ENCODE results near the gene MTA2. TPM values are rescaled to one million over a fixed set of nuclear protein-coding genes. Genes with fewer than 3 reads are reported as not detected.

Gene MTA2
- total RNA-seq, 2 experiments from 2014 or later: 130 to 174 TPM

GRCh38 chr11:62543680-62544444 lies 57.8 kb downstream of the MTA2 start:
- Histone ChIP-seq H2AFZ (ENCODE audit: low read length) (no peak overlapping the region), H4K20me1 (ENCODE audit: insufficient read depth, low read length) (no peaks in the 10 kb centered on the region), H3K4me3 (ENCODE audit: low read depth, low read length, poor library complexity, severe bottlenecking) (no peak overlapping the region), H3K79me2 (ENCODE audit: insufficient read depth, low read depth, low read length) (no peaks in the 10 kb centered on the region), H3K9me2 (ENCODE audit: insufficient read depth, low read length) (no peaks in the 10 kb centered on the region), H3K4me2 (ENCODE audit: low read length) (no peak overlapping the region), H3K36me3 (ENCODE audit: insufficient read depth, low read length) (no peaks in the 10 kb centered on the region), H3K4me1 (ENCODE audit: insufficient read depth, low read length, poor library complexity, severe bottlenecking) (peaks cover 33% of the 10 kb centered on the region), H3K9me3 (ENCODE audit: low read length) (no peaks in the 10 kb centered on the region), H3K27ac (ENCODE audit: low read depth, low read length, poor library complexity, severe bottlenecking) (no peak overlapping the region)
- CTCF ChIA-PET (ENCODE audit: unreplicated experiment): interaction anchor here (1.4 kb wide), 1 partner anchor 79 kb away, joined by 4 read pairs; no protein-coding TSS in a partner anchor
- POLR2A ChIA-PET: interaction anchor here (0.6 kb wide), 1 partner anchor 20 kb away, joined by 3 read pairs; no protein-coding TSS in a partner anchor
- DNase-seq (ENCODE audit: low spot score): no peak
- intact Hi-C loops (cut with micrococcal nuclease; ENCODE audit: unreplicated experiment): no loop called here
- TF ChIP-seq EZH2phosphoT487 (IDR thresholded peaks at IDR 0.05; ENCODE audit: borderline replicate concordance, low read depth, low read length) (no peak), CTCF (conservative IDR thresholded peaks at IDR 0.05; ENCODE audit: low read length) (no peak)
- BruUV-seq (replicated peaks): no TSS peak

Small RNA genes lying within 50 kb of the gene (microRNA-seq; reads per million reads assigned to microRNA genes)
- not detected for gene MIR6747 (ENCODE audit: borderline replicate concordance)

Small RNA genes lying within 50 kb of the gene (small RNA-seq; reads per million reads assigned to genes)
- gene AP001458.1 (not detected), gene EEF1G (not detected), gene MIR6747 (not detected)

Other genes starting within 250 kb of the MTA2 start
- not detected in 2 replicates for gene SCGB1A1, start 182.8 kb downstream of the MTA2 start, total RNA-seq (2014; rRNA removed; shearing (Covaris generic))
- not detected in 2 replicates for gene SCGB1A1, start 182.8 kb downstream of the MTA2 start, total RNA-seq (2022)
- gene AHNAK, start 55.1 kb downstream of the MTA2 start, total RNA-seq (2014; rRNA removed; shearing (Covaris generic)): 0.08 and 0.28 TPM in 2 replicates
- 0.21 and 0.30 TPM in 2 replicates for gene AHNAK, start 55.1 kb downstream of the MTA2 start, total RNA-seq (2022)
- gene EEF1G, start 28.0 kb downstream of the MTA2 start, total RNA-seq (2014; rRNA removed; shearing (Covaris generic)): 2,328 and 2,651 TPM in 2 replicates
- 1,778 and 1,903 TPM in 2 replicates for gene EEF1G, start 28.0 kb downstream of the MTA2 start, total RNA-seq (2022)
- gene TUT1, start 10.3 kb downstream of the MTA2 start, total RNA-seq (2014; rRNA removed; shearing (Covaris generic)): 15.6 and 22.5 TPM in 2 replicates
- gene TUT1, start 10.3 kb downstream of the MTA2 start, total RNA-seq (2022): 38.2 and 40.4 TPM in 2 replicates
- 41.2 and 52.8 TPM in 2 replicates for gene EML3, start 10.9 kb upstream of the MTA2 start, total RNA-seq (2014; rRNA removed; shearing (Covaris generic))
- gene EML3, start 10.9 kb upstream of the MTA2 start, total RNA-seq (2022): 81.6 and 92.6 TPM in 2 replicates
- gene ROM1, start 11.4 kb upstream of the MTA2 start, total RNA-seq (2014; rRNA removed; shearing (Covaris generic)): 0.69 and 1.1 TPM in 2 replicates
- gene ROM1, start 11.4 kb upstream of the MTA2 start, total RNA-seq (2022): 1.2 and 2.5 TPM in 2 replicates
- gene B3GAT3, start 20.1 kb upstream of the MTA2 start, total RNA-seq (2014; rRNA removed; shearing (Covaris generic)): 55.8 and 74.3 TPM in 2 replicates
- gene B3GAT3, start 20.1 kb upstream of the MTA2 start, total RNA-seq (2022): 66.2 and 71.3 TPM in 2 replicates
- gene GANAB, start 44.7 kb upstream of the MTA2 start, total RNA-seq (2014; rRNA removed; shearing (Covaris generic)): 91.4 and 108 TPM in 2 replicates
- gene GANAB, start 44.7 kb upstream of the MTA2 start, total RNA-seq (2022): 205 and 217 TPM in 2 replicates
- gene INTS5, start 51.4 kb upstream of the MTA2 start, total RNA-seq (2014; rRNA removed; shearing (Covaris generic)): 22.5 and 25.5 TPM in 2 replicates
- gene INTS5, start 51.4 kb upstream of the MTA2 start, total RNA-seq (2022): 22.1 and 25.1 TPM in 2 replicates
- gene C11orf98, start 63.3 kb upstream of the MTA2 start, total RNA-seq (2014; rRNA removed; shearing (Covaris generic)): 148 and 194 TPM in 2 replicates
- 84.4 and 105 TPM in 2 replicates for gene C11orf98, start 63.3 kb upstream of the MTA2 start, total RNA-seq (2022)
- 88.4 and 90.8 TPM in 2 replicates for gene CSKMT, start 63.4 kb upstream of the MTA2 start, total RNA-seq (2014; rRNA removed; shearing (Covaris generic))
- gene CSKMT, start 63.4 kb upstream of the MTA2 start, total RNA-seq (2022): 52.6 and 80.1 TPM in 2 replicates
- gene UQCC3, start 69.8 kb upstream of the MTA2 start, total RNA-seq (2014; rRNA removed; shearing (Covaris generic)): 40.0 and 40.3 TPM in 2 replicates
- gene UQCC3, start 69.8 kb upstream of the MTA2 start, total RNA-seq (2022): 13.1 and 15.5 TPM in 2 replicates
- 7.1 and 9.3 TPM in 2 replicates for gene LBHD1, start 70.4 kb upstream of the MTA2 start, total RNA-seq (2014; rRNA removed; shearing (Covaris generic))
- gene LBHD1, start 70.4 kb upstream of the MTA2 start, total RNA-seq (2022): 22.3 and 22.8 TPM in 2 replicates
- gene UBXN1, start 77.2 kb upstream of the MTA2 start, total RNA-seq (2014; rRNA removed; shearing (Covaris generic)): 101 and 123 TPM in 2 replicates
- gene UBXN1, start 77.2 kb upstream of the MTA2 start, total RNA-seq (2022): 129 and 140 TPM in 2 replicates
- 0.79 and 1.3 TPM in 2 replicates for gene LRRN4CL, start 87.7 kb upstream of the MTA2 start, total RNA-seq (2014; rRNA removed; shearing (Covaris generic))
- gene LRRN4CL, start 87.7 kb upstream of the MTA2 start, total RNA-seq (2022): 0.65 TPM in 2 replicates
- gene BSCL2, start 105.6 kb upstream of the MTA2 start, total RNA-seq (2014; rRNA removed; shearing (Covaris generic)): 20.7 and 21.6 TPM in 2 replicates
- 46.2 and 46.7 TPM in 2 replicates for gene BSCL2, start 105.6 kb upstream of the MTA2 start, total RNA-seq (2022)
- gene GNG3, start 105.8 kb upstream of the MTA2 start, total RNA-seq (2014; rRNA removed; shearing (Covaris generic)): not detected in 2 replicates
- not detected in 2 replicates for gene GNG3, start 105.8 kb upstream of the MTA2 start, total RNA-seq (2022)
- 8.3 and 19.2 TPM in 2 replicates for gene HNRNPUL2, start 125.6 kb upstream of the MTA2 start, total RNA-seq (2014; rRNA removed; shearing (Covaris generic))
- 59.2 and 64.4 TPM in 2 replicates for gene HNRNPUL2, start 125.6 kb upstream of the MTA2 start, total RNA-seq (2022)
- gene TTC9C, start 126.6 kb upstream of the MTA2 start, total RNA-seq (2014; rRNA removed; shearing (Covaris generic)): 36.7 and 51.7 TPM in 2 replicates
- gene TTC9C, start 126.6 kb upstream of the MTA2 start, total RNA-seq (2022): 70.2 and 75.1 TPM in 2 replicates
- 11.1 and 11.8 TPM in 2 replicates for gene ZBTB3, start 152.3 kb upstream of the MTA2 start, total RNA-seq (2014; rRNA removed; shearing (Covaris generic))
- 10.7 and 11.3 TPM in 2 replicates for gene ZBTB3, start 152.3 kb upstream of the MTA2 start, total RNA-seq (2022)
- 108 and 118 TPM in 2 replicates for gene POLR2G, start 159.7 kb upstream of the MTA2 start, total RNA-seq (2014; rRNA removed; shearing (Covaris generic))
- 115 and 118 TPM in 2 replicates for gene POLR2G, start 159.7 kb upstream of the MTA2 start, total RNA-seq (2022)
- gene TAF6L, start 169.5 kb upstream of the MTA2 start, total RNA-seq (2014; rRNA removed; shearing (Covaris generic)): 23.7 and 26.1 TPM in 2 replicates
- gene TAF6L, start 169.5 kb upstream of the MTA2 start, total RNA-seq (2022): 24.1 and 29.9 TPM in 2 replicates
- 22.8 and 33.1 TPM in 2 replicates for gene TMEM179B, start 185.5 kb upstream of the MTA2 start, total RNA-seq (2014; rRNA removed; shearing (Covaris generic))
- gene TMEM179B, start 185.5 kb upstream of the MTA2 start, total RNA-seq (2022): 18.6 and 21.5 TPM in 2 replicates
- 32.6 and 42.9 TPM in 2 replicates for gene TMEM223, start 190.1 kb upstream of the MTA2 start, total RNA-seq (2014; rRNA removed; shearing (Covaris generic))
- gene TMEM223, start 190.1 kb upstream of the MTA2 start, total RNA-seq (2022): 15.8 and 24.4 TPM in 2 replicates
- gene NXF1, start 203.6 kb upstream of the MTA2 start, total RNA-seq (2014; rRNA removed; shearing (Covaris generic)): 35.1 and 53.3 TPM in 2 replicates
- 50.5 and 62.0 TPM in 2 replicates for gene NXF1, start 203.6 kb upstream of the MTA2 start, total RNA-seq (2022)
- 21.7 and 30.6 TPM in 2 replicates for gene STX5, start 230.2 kb upstream of the MTA2 start, total RNA-seq (2014; rRNA removed; shearing (Covaris generic))
- gene STX5, start 230.2 kb upstream of the MTA2 start, total RNA-seq (2022): 41.0 and 47.5 TPM in 2 replicates
- 1.0 TPM in 1 of 2 replicates, not detected in the other for gene TEX54, start 231.0 kb upstream of the MTA2 start, total RNA-seq (2014; rRNA removed; shearing (Covaris generic))
- 0.89 TPM in 1 of 2 replicates, not detected in the other for gene TEX54, start 231.0 kb upstream of the MTA2 start, total RNA-seq (2022)
- 139 and 169 TPM in 2 replicates for gene WDR74, start 237.7 kb upstream of the MTA2 start, total RNA-seq (2014; rRNA removed; shearing (Covaris generic))
- 85.0 and 98.4 TPM in 2 replicates for gene WDR74, start 237.7 kb upstream of the MTA2 start, total RNA-seq (2022)

All from OCI-LY7 (cell line).